AG10803 (cell line): Measurements from ENCODE around the gene UGP2.

Experiments used
- DNase-seq: peaks from one replicate; pipeline ENCODE4 v3.0.0; 2010; ENCODE audit warnings: low read depth
- H3K4me3 ChIP-seq: 2 replicates; pipeline ENCODE4 v1.5.1; 2011; ENCODE audit warnings: mild to moderate bottlenecking, low read length, control low read depth
- TF ChIP-seq, protein P1 (sequence below): conservative IDR thresholded peaks from 2 replicates; pipeline ENCODE4 v1.5.1; 2011; ENCODE audit warnings: mild to moderate bottlenecking, low read length, control low read depth, inconsistent platforms

The UGP2 gene

DNA sequence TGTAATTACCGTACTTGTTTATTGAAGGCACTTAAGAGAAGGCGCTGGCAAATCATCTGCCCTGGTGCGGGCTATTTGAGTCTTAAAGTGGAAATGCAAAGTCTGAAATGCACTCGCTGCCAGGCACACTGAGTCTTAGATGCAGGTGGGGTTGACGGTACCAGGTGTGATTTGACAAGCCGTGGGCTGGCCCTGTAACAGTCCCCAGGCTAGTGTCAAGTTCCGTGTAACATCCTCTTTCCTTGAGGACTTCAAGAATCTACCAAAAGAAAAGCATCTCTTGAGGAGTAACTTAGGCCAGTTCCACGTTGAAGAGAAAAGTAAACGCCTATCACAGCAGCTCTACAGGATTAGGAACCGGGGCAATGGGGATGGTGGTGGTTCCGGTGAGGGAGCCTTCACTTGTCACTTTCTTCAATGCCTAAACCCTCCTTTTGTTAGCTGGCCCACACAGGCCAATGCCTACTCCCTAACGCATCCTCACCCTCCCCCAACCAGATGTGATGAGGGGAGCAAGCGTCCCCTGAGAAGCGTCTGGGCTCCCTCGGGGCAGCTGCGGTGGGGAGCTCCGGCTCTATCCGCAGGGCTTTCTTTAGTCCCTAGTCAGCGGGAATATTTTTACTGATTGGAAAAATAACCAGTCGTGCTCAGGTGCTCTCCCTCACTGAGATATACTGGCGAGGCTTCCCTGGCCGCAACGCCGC, 1.5 kb upstream of the UGP2 start:
- DNase-seq = no peak
- H3K4me3 ChIP-seq = peak overlapping the region; percentile 84
- TF ChIP-seq, protein P1, sequence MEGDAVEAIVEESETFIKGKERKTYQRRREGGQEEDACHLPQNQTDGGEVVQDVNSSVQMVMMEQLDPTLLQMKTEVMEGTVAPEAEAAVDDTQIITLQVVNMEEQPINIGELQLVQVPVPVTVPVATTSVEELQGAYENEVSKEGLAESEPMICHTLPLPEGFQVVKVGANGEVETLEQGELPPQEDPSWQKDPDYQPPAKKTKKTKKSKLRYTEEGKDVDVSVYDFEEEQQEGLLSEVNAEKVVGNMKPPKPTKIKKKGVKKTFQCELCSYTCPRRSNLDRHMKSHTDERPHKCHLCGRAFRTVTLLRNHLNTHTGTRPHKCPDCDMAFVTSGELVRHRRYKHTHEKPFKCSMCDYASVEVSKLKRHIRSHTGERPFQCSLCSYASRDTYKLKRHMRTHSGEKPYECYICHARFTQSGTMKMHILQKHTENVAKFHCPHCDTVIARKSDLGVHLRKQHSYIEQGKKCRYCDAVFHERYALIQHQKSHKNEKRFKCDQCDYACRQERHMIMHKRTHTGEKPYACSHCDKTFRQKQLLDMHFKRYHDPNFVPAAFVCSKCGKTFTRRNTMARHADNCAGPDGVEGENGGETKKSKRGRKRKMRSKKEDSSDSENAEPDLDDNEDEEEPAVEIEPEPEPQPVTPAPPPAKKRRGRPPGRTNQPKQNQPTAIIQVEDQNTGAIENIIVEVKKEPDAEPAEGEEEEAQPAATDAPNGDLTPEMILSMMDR = no peak

DNA sequence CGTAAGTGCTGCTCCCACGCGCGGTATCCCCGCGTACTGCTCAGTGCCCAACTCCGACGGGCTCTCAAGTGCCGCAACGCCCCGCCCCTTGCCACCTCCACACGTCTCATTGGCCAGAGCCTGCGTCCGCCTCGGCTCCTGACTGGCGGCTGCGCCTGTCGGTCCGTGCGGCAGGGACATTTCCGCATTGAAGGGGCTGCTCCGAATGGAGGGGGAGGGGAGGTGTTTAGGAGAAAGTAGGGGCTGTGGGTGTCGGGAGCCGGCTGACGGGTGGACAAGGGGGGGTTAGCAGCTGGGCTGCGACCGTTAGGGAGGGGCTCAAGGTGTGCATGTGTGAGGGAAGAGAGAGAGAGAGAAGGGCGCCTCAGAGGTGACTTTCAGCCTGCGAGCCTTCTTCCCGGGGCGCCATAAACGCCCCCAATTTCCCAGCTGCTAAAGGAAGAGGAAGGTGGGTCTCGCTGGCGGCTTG, 877 bp upstream of the UGP2 start:
- DNase-seq = peak; percentile 98
- peak overlapping the region; percentile 84 for H3K4me3 ChIP-seq
- TF ChIP-seq, protein P1 = peak; percentile 20; the same call in 1 of the 2 replicates

DNA sequence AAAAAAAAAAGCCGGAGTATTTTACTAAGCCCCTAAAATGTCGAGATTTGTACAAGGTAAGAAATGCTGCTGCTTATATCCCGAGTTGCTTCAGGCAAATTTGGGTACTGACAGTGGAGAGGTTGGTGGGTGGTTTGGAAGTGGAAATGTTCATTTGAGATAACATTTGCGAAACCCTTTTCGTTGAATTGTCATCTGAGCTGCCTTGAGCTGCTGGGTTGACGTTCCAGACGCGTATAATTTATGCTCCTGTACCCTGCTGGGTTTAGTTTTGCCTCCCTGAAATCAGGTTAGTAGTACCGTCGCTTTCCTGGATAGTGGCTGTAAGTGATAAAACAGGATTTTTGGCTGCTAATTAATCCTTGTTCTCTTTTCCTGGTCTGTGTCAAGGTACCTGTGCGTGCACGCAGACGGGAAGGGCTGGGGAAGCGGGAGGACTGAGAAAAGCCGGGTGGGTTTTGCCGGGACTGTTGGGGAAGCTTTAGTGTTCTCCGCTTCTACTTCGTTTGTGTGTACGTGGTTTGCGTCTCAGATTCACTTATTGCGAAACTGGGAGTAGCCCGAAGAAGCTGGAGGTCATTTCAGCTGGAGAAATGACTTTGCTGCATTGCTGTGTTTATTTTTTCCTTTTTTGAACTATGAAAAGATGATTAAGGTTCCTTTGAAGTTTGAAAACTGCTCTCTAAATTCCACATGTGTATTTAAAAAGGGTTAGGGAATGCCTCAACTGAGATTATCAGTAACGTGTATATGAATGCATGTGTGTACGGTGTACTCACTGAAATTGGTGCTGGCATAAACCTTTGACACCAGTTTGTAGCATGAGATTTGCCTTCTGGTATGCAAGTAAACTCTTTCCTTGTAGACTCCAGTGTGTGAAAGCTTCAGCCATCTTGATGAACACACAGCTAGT, 709 bp downstream of the UGP2 start:
- peak; percentile 75 for DNase-seq
- TF ChIP-seq, protein P1 = no peak
- H3K4me3 ChIP-seq = peak overlapping the region; percentile 84

DNA sequence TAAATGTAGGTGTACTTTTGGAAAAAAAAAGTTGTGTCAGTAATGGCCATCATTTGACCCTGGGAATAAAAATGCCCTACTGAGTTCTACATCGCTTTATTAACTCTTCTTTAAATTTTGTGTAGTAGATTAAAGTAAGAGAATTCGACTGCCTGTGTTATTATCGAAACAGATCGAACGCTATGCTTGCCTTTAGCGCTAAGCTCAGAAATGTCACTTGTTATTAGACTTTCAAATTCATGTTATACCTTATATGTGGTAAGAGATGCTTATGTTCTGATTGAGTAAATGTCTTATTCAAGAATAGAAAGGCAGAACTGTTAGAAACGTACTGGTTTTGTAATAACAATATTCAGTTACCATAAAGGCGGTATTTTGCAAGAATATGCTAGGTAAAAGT, 1.4 kb downstream of the UGP2 start:
- TF ChIP-seq, protein P1 = no peak
- DNase-seq = no peak
- peak overlapping the region; percentile 84 for H3K4me3 ChIP-seq

DNA sequence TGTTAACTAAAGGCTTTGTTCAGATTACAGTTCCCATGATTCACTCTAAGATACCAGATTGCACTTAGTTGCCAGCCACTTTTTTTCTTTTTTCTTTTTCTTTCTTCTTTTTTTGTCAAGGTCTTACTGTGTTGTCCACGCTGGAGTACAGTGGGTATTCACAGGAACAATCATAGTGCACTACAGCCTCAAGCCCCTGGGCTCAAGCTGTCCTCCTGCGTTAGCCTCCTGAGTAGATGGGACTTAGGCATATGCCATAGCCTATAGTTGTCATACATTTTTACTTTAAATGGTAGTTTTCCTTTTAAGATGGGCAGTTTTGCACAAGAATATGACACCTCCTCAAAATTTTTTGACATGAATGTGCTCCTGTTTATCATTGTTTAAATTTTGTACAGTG, 2.1 kb downstream of the UGP2 start:
- H3K4me3 ChIP-seq = peak overlapping the region; percentile 84

DNA sequence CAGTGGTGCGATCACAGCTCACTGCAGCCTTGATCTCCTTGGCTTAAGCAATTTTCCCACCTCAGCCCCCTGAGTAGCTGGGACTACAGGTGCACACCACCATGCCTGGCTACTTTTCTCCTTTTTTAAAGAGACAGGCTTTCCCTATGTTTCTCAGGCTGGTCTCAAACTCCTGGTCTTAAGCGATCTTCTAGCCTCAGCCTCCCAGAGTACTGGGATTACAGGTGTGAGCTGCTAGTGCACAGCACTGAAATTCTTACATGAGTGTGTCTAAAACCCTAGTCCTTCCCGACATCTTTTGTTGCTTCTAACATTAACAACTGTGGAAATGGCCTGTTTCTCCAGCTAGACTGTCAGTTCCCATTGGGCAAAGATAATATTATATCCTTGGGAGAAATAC, 2.9 kb downstream of the UGP2 start:
- no peak for DNase-seq
- TF ChIP-seq, protein P1 = no peak
- H3K4me3 ChIP-seq = peak overlapping the region; percentile 84

More for the DNA sequence above, 2.1 kb downstream of the UGP2 start:
- TF ChIP-seq, protein P1 = no peak
- DNase-seq = no peak

DNA sequence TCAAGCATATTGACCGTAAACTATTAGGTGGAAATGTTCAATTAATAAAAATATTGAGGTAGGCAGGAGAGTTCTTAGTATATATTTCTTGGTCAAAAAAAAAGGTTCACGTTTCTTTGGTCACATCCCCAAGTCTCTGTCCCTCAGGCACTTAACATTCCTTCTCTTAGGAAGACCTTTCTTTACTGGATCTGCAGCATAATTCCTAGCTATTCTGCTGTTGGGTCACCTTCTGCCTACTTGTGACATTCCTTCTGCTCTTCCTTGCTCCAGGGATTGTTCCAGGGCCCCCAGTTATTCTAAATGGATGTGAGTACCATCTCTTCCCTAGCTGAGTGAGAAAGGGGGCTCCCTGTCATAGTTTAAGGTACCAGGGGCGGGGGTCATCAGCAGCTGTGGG, 4.2 kb downstream of the UGP2 start:
- H3K4me3 ChIP-seq = peak overlapping the region; percentile 5

More for the DNA sequence above, 4.2 kb downstream of the UGP2 start:
- TF ChIP-seq, protein P1 = no peak
- DNase-seq = no peak
